Osteoblast (primary cell): ENCODE results near the gene GREB1L. TPM values are rescaled to one million over a fixed set of nuclear protein-coding genes. Genes with fewer than 3 reads are reported as not detected.

ENCODE experiments used
- DNase-seq: peaks from one replicate; pipeline ENCODE4 v3.0.0; 2011; ENCODE audit warnings: low spot score, mixed read lengths; ENCODE audit not compliant: insufficient read length; ENCODE audit errors: missing footprints
- H2AFZ ChIP-seq: 2 replicates; pipeline ENCODE4 v1.6.0; 2011; ENCODE audit warnings: mild to moderate bottlenecking, low read length
- H3K27ac ChIP-seq: 2 replicates; pipeline ENCODE4 v1.5.1; 2011; ENCODE audit warnings: mild to moderate bottlenecking, low read depth, low read length, moderate library complexity
- H3K27me3 ChIP-seq: 2 replicates; pipeline ENCODE4 v1.6.0; 2012; ENCODE audit warnings: mild to moderate bottlenecking, control low read depth, inconsistent platforms, low read length, moderate library complexity; ENCODE audit not compliant: insufficient read depth
- H3K36me3 ChIP-seq: 2 replicates; pipeline ENCODE4 v1.5.1; 2011; ENCODE audit warnings: mild to moderate bottlenecking, low read length, control low read depth, moderate library complexity; ENCODE audit not compliant: insufficient read depth
- H3K4me1 ChIP-seq: 2 replicates; pipeline ENCODE4 v1.5.1; 2011; ENCODE audit warnings: mild to moderate bottlenecking, low read length, control low read depth, moderate library complexity; ENCODE audit not compliant: insufficient read depth
- H3K4me2 ChIP-seq: 2 replicates; pipeline ENCODE4 v1.6.0; 2011; ENCODE audit warnings: mild to moderate bottlenecking, low read length; ENCODE audit not compliant: insufficient read depth
- H3K4me3 ChIP-seq: fragments of 200-600 bp; sonication (generic); 3 replicates; pipeline ENCODE4 v1.5.1; 2012; ENCODE audit warnings: mild to moderate bottlenecking, low read length, inconsistent platforms; ENCODE audit not compliant: insufficient read depth
- H3K79me2 ChIP-seq: 2 replicates; pipeline ENCODE4 v1.6.0; 2012; ENCODE audit warnings: mild to moderate bottlenecking, low read length, control low read depth, inconsistent platforms; ENCODE audit not compliant: insufficient read depth
- H3K9me3 ChIP-seq: 2 replicates; pipeline ENCODE4 v1.5.1; 2011; ENCODE audit warnings: low read depth, low read length, control low read depth
- H4K20me1 ChIP-seq: 2 replicates; pipeline ENCODE4 v1.6.0; 2012; ENCODE audit warnings: mild to moderate bottlenecking, low read length, control low read depth; ENCODE audit not compliant: insufficient read depth
- CTCF ChIP-seq: IDR thresholded peaks from 2 replicates; pipeline ENCODE4 v1.5.1; 2011; ENCODE audit warnings: mild to moderate bottlenecking, low read depth, low read length, moderate library complexity; ENCODE audit errors: extremely low read depth
- total RNA-seq: library from RNA; depleted of rRNA; stranded (reverse); fragments of >200 nt; gene quantifications from 2 replicates; pipeline ENCODE4 v1.2.3, GENCODE V29; 2012

The GREB1L gene
- total RNA-seq, 1 donor, result 0.36 TPM

- Histone ChIP-seq H3K79me2 (no peaks in the 10 kb centered on the region), H3K4me2 (no peak overlapping the region), H3K9me3 (no peaks in the 10 kb centered on the region), H3K36me3 (no peaks in the 10 kb centered on the region), H4K20me1 (no peaks in the 10 kb centered on the region), H3K27ac (no peak overlapping the region), H2AFZ (no peak overlapping the region), H3K27me3 (peaks cover 17% of the 10 kb centered on the region), H3K4me1 (no peaks in the 10 kb centered on the region), H3K4me3 (no peak overlapping the region)
- no peak for DNase-seq
- TF ChIP-seq CTCF, result no peak
Observed at GRCh38 chr18:21262244-21262643, 20.2 kb downstream of the GREB1L start.

GRCh38 chr18:21262979-21263378, 20.9 kb downstream of the GREB1L start:
- TF ChIP-seq CTCF, result no peak
- Histone ChIP-seq H3K79me2 (no peaks in the 10 kb centered on the region), H3K4me1 (no peaks in the 10 kb centered on the region), H3K36me3 (no peaks in the 10 kb centered on the region), H3K9me3 (no peaks in the 10 kb centered on the region), H3K27ac (no peak overlapping the region), H3K27me3 (peaks cover 17% of the 10 kb centered on the region), H3K4me2 (no peak overlapping the region), H3K4me3 (no peak overlapping the region), H4K20me1 (no peaks in the 10 kb centered on the region), H2AFZ (no peak overlapping the region)
- DNase-seq, result no peak

- no peaks in the 10 kb centered on the region for H4K20me1 ChIP-seq
- no peak overlapping the region for H3K27ac ChIP-seq
- H2AFZ ChIP-seq, result no peak overlapping the region
- H3K36me3 ChIP-seq, result no peaks in the 10 kb centered on the region
- no peak overlapping the region for H3K4me2 ChIP-seq
- TF ChIP-seq CTCF, result no peak
- DNase-seq, result no peak
- H3K27me3 ChIP-seq, result peaks cover 16% of the 10 kb centered on the region
- no peak overlapping the region for H3K4me3 ChIP-seq
- no peaks in the 10 kb centered on the region for H3K9me3 ChIP-seq
- H3K79me2 ChIP-seq, result no peaks in the 10 kb centered on the region
- H3K4me1 ChIP-seq, result no peaks in the 10 kb centered on the region
Observed at GRCh38 chr18:21264651-21265050, 22.6 kb downstream of the GREB1L start.

GRCh38 chr18:21265971-21266673, 24.1 kb downstream of the GREB1L start:
- H3K36me3 ChIP-seq, result no peaks in the 10 kb centered on the region
- no peaks in the 10 kb centered on the region for H3K9me3 ChIP-seq
- no peak for TF ChIP-seq CTCF
- no peaks in the 10 kb centered on the region for H3K4me1 ChIP-seq
- H3K4me3 ChIP-seq, result no peak overlapping the region
- no peak overlapping the region for H3K4me2 ChIP-seq
- no peaks in the 10 kb centered on the region for H4K20me1 ChIP-seq
- peaks cover 7% of the 10 kb centered on the region for H3K27me3 ChIP-seq
- H3K79me2 ChIP-seq, result no peaks in the 10 kb centered on the region
- H3K27ac ChIP-seq, result no peak overlapping the region
- no peak overlapping the region for H2AFZ ChIP-seq
- no peak for DNase-seq
